ENCODE data around the gene PAXX. TPM values are rescaled to one million over a fixed set of nuclear protein-coding genes. Genes with fewer than 3 reads are reported as not detected.
A peak's percentile ranks its signal among the peaks of the same experiment; 100 is the strongest.

PAXX gene
- total RNA-seq, 4 donors from 2014 or later = 14.2 to 39.5 (median 18.8) TPM

DNA sequence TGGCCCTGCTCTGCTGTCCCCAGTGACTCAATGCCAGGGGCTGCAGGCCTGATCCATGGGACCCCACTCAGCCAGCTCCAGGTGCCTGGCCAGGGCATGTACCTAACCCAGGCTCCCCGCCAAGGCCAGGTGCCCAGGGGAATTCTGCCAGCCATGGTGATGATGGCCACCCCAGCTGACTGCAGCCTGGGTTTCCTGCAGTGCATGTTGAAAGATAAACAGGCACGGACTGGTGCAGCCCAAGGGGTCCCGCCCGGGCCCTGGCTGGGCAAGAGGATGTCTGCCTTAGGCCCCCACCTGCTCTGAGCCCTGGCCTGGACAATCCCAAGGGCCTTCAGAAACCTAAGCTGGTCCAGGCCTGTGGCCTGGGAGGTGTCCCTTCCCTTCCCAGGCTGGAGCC is 34.6 kb downstream of the PAXX start:
- no peak overlapping the region for H3K4me3 ChIP-seq
- intact Hi-C loops (cut with DNase I; ENCODE audit: low total_unique reads) = no loop called here

DNA sequence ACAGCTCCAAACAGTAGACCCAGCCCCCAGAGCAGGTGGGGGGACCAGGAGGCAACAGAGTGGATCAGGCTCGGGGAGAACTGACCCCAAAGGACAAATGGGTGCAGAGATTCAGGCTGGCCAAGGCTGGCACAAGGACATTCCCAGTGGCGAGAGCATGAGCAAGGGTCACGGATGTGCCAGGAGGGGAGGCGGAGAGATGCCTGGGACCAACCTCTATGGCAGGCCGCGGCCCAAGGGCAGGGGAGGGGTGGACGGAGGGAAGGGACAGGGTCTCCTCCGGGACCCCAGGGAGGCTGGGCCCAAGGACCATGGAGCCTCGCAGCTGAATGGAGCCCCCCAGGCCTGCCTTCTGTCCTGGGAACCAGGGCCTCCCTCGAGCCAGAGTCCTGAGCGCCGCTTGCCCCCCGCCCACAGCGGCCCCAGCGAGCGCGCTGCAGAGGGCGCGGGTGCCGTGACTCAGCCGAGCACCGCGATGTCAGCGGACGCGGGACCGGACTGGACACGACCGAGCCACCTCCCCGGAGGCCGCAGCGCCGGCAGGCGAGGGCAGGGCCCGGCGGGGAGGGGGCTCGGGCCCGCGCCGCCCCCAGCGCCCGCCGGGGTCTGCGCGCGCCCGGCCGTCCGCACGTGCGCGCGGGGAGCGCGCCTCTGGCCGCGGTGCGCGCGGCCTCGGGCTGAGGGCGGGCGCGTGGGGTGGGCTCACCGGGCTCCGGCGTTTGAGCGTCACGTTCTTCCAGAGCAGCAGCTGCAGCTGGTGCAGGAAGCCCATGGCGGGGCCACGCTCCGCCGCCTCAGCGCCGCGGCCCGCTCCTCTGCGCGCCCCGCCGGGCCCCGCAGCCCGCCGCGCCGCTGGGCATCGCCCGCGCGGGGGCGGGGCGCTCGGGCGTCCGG is 35.4 kb downstream of the PAXX start, which contains the start of gene ABCA2:
ABCA2 (minus strand) TSS at position 869 of the 894 bp plus-strand sequence; CDS start at position 772, 97 bp downstream.
- intact Hi-C loops (cut with DNase I; ENCODE audit: low total_unique reads) = no loop called here

More for the DNA sequence above, 34.6 kb downstream of the PAXX start:
- Histone ChIP-seq H3K36me3 (no peaks in the 10 kb centered on the region), H3K27ac (no peak overlapping the region), H3K27me3 (no peaks in the 10 kb centered on the region), H3K4me1 (peaks cover 0 to 18% of the 10 kb centered on the region in 2 donors), H3K9me3 (no peaks in the 10 kb centered on the region)
- DNase-seq = no peak
- TF ChIP-seq POLR2A (IDR thresholded peaks at IDR 0.05) = no peak
- TF ChIP-seq, protein P1, sequence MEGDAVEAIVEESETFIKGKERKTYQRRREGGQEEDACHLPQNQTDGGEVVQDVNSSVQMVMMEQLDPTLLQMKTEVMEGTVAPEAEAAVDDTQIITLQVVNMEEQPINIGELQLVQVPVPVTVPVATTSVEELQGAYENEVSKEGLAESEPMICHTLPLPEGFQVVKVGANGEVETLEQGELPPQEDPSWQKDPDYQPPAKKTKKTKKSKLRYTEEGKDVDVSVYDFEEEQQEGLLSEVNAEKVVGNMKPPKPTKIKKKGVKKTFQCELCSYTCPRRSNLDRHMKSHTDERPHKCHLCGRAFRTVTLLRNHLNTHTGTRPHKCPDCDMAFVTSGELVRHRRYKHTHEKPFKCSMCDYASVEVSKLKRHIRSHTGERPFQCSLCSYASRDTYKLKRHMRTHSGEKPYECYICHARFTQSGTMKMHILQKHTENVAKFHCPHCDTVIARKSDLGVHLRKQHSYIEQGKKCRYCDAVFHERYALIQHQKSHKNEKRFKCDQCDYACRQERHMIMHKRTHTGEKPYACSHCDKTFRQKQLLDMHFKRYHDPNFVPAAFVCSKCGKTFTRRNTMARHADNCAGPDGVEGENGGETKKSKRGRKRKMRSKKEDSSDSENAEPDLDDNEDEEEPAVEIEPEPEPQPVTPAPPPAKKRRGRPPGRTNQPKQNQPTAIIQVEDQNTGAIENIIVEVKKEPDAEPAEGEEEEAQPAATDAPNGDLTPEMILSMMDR (IDR thresholded peaks at IDR 0.05) = no peak

DNA sequence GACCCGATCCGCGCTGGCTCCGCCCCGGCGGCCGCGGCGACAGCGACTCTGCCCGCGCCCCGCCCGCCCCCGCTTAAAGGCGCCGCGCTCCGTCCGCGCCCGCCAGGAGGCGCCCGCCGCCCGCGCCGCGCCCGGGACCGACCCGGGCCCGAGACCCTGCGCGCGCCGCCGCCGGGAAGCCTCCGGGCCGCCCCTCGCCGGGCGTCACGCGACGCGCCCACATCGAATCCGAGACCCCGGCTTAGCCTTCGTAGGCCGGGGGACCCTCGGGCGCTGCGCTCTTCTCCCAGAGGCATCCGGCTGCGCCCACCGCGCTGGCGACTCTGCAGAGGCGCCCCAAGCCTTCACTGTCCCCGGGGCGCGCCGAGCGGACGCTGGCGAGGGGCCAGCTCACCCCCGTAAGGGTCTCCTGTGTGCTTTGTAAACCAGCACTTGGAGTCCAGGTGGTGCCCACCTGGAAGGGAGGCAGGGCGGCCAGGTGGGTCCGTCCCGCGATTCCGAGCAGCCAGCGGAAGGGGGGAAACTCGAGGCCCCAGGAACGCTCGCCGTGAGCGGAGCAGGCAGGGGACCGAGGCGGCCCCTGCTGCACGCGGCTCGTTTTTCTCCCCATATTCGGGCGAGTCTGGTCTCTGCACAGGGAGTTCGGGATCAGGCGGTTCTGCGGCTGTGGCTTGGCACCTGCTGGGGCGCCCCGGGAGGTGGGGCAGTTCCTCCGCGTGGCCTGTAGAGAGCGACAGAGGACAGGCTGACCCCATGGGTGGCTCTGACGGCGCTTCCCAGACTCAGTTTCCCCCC is 36.2 kb downstream of the PAXX start:
- no peaks in the 10 kb centered on the region for H3K9me3 ChIP-seq
- intact Hi-C loops (cut with DNase I; ENCODE audit: low total_unique reads) = no loop called here
- H3K4me3 ChIP-seq = peak overlapping the region; percentile 38 to 42
- peak in 1 of 2 donors; percentile 49 for DNase-seq
- H3K4me1 ChIP-seq = peaks cover 0 to 18% of the 10 kb centered on the region in 2 donors
- H3K27me3 ChIP-seq = no peaks in the 10 kb centered on the region
- H3K36me3 ChIP-seq = no peaks in the 10 kb centered on the region
- H3K27ac ChIP-seq = peak overlapping the region in 1 of 2 donors; percentile 63
- TF ChIP-seq, protein P1 (IDR thresholded peaks at IDR 0.05) = peak in 2 of 4 experiments; percentile 68 to 72
- no peak for TF ChIP-seq POLR2A (IDR thresholded peaks at IDR 0.05)

More for the DNA sequence above, 35.4 kb downstream of the PAXX start, which contains the start of gene ABCA2:
- H3K4me3 ChIP-seq = peak within 1 kb of the TSS; percentile 40 to 42
- no peak for DNase-seq
- H3K9me3 ChIP-seq = no peaks in the 10 kb centered on the region
- H3K27ac ChIP-seq = peak within 1 kb of the TSS; percentile 1 to 63
- H3K27me3 ChIP-seq = no peaks in the 10 kb centered on the region
- no peaks in the 10 kb centered on the region for H3K36me3 ChIP-seq
- peaks cover 0 to 18% of the 10 kb centered on the region in 2 donors for H3K4me1 ChIP-seq
- TF ChIP-seq, protein P1 (IDR thresholded peaks at IDR 0.05) = no peak
- no peak for TF ChIP-seq POLR2A (IDR thresholded peaks at IDR 0.05)

DNA sequence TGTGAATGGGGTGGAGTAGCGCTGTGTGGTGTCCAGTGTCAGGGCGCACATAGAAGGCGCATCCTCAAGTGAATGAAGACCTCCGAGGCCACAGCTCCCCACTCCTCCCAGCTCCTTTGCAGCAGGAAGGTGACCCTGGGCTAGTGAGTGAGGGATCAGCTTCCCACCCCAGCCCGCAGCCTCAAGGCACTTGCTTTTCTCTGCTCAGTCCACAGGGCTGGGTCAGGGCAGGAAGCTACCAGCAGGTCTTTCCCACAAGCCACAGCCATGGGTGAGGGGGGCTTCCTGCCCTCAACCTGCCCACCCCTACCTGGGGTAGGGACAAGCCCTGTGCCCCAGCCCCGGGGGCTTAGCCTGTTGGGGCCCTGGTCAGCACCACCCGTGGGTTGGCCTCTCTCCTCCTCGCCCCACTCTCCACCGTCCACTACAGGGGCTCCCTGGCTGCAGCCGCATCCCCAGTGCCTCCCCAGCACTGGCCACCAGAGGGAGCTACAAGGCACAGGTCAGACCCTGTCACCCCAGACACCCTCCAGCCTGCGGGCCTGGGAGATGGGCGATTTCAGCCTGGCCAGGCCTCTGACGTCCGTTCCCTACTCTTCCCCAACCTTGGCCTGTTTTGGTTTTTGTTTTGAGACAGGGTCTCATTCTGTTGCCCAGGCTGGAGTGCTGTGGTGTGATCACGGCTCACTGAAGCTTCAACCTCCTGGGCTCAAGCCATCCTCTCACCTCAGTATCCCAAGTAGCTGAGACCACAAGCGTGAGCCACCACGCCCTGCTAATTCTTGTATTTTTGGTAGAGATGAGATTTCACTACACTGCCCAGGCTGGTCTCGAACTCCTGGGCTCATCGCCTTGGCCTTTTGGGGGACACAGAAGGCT is 37.1 kb downstream of the PAXX start:
- peak; percentile 65 to 72 for DNase-seq
- intact Hi-C loops (cut with DNase I; ENCODE audit: low total_unique reads) = no loop called here
- H3K9me3 ChIP-seq = no peaks in the 10 kb centered on the region
- H3K36me3 ChIP-seq = no peaks in the 10 kb centered on the region
- H3K4me3 ChIP-seq = peak overlapping the region in 1 of 2 donors; percentile 38
- no peaks in the 10 kb centered on the region for H3K27me3 ChIP-seq
- no peak for TF ChIP-seq POLR2A (IDR thresholded peaks at IDR 0.05)
- TF ChIP-seq, protein P1 (IDR thresholded peaks at IDR 0.05) = peak; percentile 70 to 80 (median 74)
- no peak overlapping the region for H3K27ac ChIP-seq
- H3K4me1 ChIP-seq = peaks cover 0 to 18% of the 10 kb centered on the region in 2 donors

All from uterus (tissue), 4 donors.